AG04449 (cell line): ENCODE data around the gene H3-3A.

Source experiments
- CTCF ChIA-PET: fragments of 350-600 bp; formaldehyde crosslinking; extraction: SDS; loops from one replicate; lab custom pipeline; 2021; ENCODE audit warnings: antibody characterized with exemption; lab: Yijun Ruan, JAX
- POLR2A ChIA-PET: fragments of 400-600, 350-600 bp; formaldehyde crosslinking; extraction: SDS; loops from one replicate; lab custom pipeline; 2020; ENCODE audit warnings: antibody characterized with exemption, inconsistent platforms; lab: Yijun Ruan, JAX
- DNase-seq: peaks from one replicate; pipeline ENCODE4 v3.0.0-alpha.2; 2010; ENCODE audit warnings: low read depth, low spot score
- H3K4me3 ChIP-seq: 2 replicates; pipeline ENCODE4 v1.5.1; 2011; ENCODE audit warnings: low read depth, mild to moderate bottlenecking, control low read depth, low read length
- CTCF ChIP-seq: IDR thresholded peaks from one replicate; pipeline ENCODE4 v1.5.1; 2011; ENCODE audit warnings: mild to moderate bottlenecking, moderate library complexity, low read length, control low read depth, inconsistent platforms; ENCODE audit not compliant: insufficient read depth; ENCODE audit errors: missing control alignments

Gene H3-3A

GRCh38 chr1:226062558-226063223, at the start of gene H3-3A:
TSS of gene H3-3A (plus strand) at chr1:226062716. CDS start at chr1:226064352, 1,636 bp downstream.
- peak; percentile 38 for DNase-seq
- H3K4me3 ChIP-seq: peak within 1 kb of the TSS; percentile 80
- no peak for TF ChIP-seq CTCF
- ChIA-PET POLR2A (interaction anchor here (0.7 to 1.7 kb wide), 8 partner anchors 10 to 66 kb away, joined by 3 to 12 read pairs (median 3); partner anchors contain the start of gene SDE2), CTCF (interaction anchor here (0.7 to 2.0 kb wide), 16 partner anchors 9 to 619 kb away, joined by 3 to 9 read pairs (median 3); no protein-coding TSS in a partner anchor)

GRCh38 chr1:226017070-226017469, 45.4 kb upstream of the H3-3A start:
- DNase-seq: no peak
- CTCF ChIA-PET: no interaction called here
- H3K4me3 ChIP-seq: no peak overlapping the region
- TF ChIP-seq CTCF: no peak
- POLR2A ChIA-PET: no interaction called here

- CTCF ChIA-PET: interaction anchor here (1.0 kb wide), 1 partner anchor 45 kb away, joined by 3 read pairs; no protein-coding TSS in a partner anchor
- POLR2A ChIA-PET: no interaction called here
- TF ChIP-seq CTCF: no peak
- H3K4me3 ChIP-seq: no peak overlapping the region
- DNase-seq: no peak
These were observed 42.9 kb upstream of the H3-3A start for GRCh38 chr1:226019572-226019971.

- DNase-seq: no peak
- ChIA-PET CTCF (no interaction called here), POLR2A (no interaction called here)
- H3K4me3 ChIP-seq: no peak overlapping the region
- TF ChIP-seq CTCF: no peak
These were observed 41.1 kb upstream of the H3-3A start for GRCh38 chr1:226021401-226021800.

- CTCF ChIA-PET: no interaction called here
- no peak for TF ChIP-seq CTCF
- POLR2A ChIA-PET: no interaction called here
- H3K4me3 ChIP-seq: no peak overlapping the region
- no peak for DNase-seq
These were observed 40.7 kb upstream of the H3-3A start for GRCh38 chr1:226021801-226022200.

GRCh38 chr1:226023735-226024134, 38.8 kb upstream of the H3-3A start:
- TF ChIP-seq CTCF: no peak
- no peak overlapping the region for H3K4me3 ChIP-seq
- no peak for DNase-seq
- CTCF ChIA-PET: no interaction called here
- POLR2A ChIA-PET: no interaction called here
